IPS-NIHi7 (cell line): ENCODE results near the gene TMEM139.
"Not testable (repeated sequence)": the region's sequence is repeated elsewhere in the genome, so short reads cannot be mapped to it uniquely, and the experiment has no call there.

Source experiments
- DNase-seq: peaks from one replicate; pipeline ENCODE4 v3.0.0; 2012; ENCODE audit warnings: mixed read lengths; ENCODE audit errors: extremely low spot score

TMEM139 gene

DNA sequence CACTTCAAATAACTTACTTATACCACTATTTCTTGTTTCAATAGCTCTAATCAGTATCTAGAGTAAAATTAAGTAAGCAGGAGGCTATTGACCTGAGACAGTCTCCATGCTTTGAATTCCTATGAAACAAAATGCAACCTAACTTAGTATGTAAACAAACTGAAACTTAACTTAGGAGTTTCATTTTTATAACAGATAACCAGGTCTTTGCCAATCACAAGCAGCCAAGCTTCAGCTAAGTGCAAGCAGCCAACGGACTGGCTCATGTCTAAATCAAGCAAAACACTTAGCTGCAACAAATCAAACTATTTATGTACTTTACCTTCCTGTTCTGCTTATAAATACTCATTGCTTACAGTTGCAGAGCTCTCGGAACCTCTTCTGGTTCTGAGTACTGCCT lies 25.9 kb upstream of the TMEM139 start:
- no peak for DNase-seq

DNA sequence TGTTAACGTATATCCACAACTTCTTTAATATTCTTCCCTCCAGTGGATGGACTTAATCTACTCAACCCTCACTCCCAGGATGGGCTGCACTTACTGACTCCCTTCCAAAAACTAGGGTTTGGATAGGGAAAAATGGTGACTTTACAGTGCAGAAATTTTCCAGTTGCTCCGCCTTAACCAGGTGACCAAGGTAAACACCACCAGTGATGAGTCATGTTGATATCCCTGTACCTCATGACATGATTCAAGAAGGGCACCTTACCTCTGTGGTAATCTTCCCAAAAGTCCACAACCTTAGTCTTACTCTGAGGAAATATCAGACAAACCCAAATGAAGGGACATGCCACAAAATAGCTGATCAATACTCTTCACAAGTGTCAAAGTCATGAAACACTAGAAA lies 25.0 kb upstream of the TMEM139 start:
- no peak for DNase-seq

DNA sequence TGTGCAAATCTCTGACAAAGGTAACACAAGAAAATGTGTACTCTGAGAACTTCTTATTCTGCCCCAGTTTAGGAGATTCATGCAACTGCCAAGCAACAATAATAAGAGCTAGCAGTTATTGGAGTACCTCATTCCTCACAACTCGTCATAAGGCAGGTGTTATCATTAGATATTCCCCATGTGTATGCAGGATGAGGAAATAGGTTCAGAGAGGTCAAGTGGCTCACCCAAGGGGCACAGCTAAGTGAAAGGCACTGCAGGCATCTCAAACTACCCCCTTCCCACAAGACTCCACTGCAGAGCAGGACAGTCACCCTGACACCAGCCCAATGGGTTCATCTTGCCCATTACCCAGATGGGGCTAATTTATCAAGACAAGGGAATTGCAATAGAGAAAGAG lies 22.9 kb upstream of the TMEM139 start:
- no peak for DNase-seq

DNA sequence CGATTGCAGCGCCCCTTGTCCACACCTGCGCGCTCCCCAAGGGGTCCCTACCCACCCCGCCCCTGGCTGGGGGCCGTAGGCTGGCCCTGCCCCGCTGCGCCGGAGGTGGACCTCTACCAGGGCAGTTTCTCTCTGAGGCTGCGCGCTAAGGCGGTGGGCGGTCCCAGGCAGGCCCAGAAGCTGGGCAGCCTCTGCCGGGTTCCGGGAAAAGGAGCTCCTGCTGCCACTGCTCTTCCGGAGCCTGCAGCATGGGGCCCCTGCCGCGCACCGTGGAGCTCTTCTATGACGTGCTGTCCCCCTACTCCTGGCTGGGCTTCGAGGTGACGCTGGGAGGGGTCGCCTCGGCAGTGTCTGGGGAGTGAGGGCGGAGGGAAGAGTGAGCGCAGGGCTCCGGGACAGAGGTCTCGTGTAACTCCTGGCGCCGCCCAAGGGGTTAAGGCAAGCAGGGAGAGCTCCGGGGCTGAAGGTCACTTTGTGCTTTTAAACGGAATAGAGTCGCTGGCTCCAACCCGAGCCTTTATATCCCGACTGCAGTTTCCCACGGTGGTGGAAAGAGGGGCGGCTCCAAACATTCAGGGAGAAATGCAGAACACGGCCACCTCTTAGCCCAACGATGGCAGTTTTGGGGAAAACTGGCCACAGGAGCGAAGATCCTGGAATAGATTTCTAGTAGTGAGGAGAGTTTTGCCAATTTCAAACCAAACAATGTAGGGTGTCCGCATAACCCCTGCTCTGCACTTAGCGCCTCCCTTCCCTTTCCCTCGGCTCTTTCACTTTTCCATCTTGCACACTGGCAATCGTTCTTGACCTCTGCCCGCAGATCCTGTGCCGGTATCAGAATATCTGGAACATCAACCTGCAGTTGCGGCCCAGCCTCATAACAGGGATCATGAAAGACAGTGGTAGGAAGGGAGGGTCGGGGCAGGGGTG lies 21.2 kb upstream of the TMEM139 start, which contains the start of gene GSTK1:
Gene GSTK1, plus strand, starts transcription at position 176 of the 930 bp plus-strand sequence. Its CDS starts 73 bp downstream, at position 249.
- DNase-seq, result peak; percentile 91

DNA sequence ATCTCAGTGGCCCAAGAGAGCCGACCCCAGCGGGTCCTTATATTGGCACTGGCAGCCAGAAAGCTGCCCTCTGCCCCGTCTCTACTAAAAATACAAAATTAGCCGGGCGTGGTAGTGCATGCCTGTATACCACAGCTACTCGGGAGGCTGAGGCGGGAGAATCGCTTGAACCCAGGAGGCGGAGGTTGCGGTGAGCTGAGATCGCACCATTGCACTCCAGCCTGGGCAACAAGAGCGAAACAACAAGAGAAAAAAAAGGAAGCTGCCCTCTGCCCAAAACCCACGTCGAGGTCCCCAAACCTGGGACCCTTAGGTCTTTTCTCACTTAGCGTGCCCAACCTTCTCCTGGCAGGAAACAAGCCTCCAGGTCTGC lies 20.6 kb upstream of the TMEM139 start:
- not testable (repeated sequence) for DNase-seq

DNA sequence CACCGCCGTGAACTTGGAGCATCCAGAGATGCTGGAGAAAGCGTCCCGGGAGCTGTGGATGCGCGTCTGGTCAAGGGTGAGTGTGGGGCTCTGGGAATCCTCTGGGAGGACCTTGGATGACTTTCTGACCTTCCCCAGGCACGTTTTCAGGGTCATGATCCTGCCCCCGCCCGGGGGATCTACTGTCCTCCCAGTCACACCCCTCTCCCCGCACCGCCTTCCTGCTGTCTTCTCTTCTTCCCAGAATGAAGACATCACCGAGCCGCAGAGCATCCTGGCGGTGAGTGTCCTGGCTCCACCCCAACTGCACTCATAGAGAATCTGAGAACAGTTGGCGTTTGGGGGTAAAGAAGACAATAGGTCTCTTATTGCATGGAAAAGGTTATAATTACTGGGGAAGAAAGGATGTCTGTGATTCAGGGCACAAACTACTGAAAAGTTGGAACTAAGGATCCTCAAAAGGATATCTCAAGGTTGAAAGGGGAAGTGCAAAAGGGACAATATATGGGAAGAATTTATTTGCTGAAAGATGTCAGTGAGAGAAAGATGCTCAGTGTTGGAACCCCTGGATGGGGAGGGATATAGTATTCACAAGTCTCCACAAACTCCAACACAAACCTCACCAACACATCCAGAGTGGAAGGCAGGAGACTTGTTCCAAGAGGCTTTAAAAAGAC lies 19.6 kb upstream of the TMEM139 start:
- no peak for DNase-seq

DNA sequence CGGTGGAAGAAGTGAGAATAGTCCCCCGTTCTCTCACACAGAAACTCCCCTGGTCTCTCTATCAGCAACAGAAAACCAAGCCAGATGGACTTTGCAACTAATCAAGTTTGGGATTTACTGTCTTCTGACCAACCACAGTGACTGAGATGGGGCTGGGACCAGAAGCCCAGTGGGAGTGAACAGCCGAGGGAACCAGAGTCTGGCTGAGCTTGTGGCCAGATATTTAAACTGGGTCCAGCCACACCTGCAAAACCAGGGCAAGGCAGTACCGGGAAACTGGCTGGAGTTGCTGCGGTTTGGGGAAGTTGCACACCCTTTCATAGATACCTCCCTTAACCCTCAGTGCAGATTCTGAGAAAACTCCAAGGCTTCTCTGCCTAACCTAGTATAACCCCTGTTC lies 15.5 kb upstream of the TMEM139 start:
- no peak for DNase-seq

DNA sequence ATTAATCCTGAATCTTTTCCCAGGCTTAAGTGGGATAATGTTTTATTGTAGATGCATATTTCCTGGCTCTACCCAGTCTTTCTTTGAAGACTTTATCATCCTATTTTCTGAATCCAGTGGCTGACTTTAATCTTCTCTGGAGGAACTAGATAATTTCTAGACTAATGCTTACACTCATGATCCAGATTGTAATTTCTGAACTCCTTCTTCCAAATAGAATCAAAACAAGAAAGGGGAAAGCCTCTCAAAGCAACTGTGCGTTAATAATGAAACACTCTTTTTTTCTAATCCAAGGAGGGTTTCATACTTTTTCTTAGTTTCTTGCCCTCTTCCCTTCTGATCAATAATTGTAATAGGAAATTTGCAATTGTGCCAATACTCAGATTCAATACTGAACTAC lies 13.5 kb upstream of the TMEM139 start:
- DNase-seq, result no peak

DNA sequence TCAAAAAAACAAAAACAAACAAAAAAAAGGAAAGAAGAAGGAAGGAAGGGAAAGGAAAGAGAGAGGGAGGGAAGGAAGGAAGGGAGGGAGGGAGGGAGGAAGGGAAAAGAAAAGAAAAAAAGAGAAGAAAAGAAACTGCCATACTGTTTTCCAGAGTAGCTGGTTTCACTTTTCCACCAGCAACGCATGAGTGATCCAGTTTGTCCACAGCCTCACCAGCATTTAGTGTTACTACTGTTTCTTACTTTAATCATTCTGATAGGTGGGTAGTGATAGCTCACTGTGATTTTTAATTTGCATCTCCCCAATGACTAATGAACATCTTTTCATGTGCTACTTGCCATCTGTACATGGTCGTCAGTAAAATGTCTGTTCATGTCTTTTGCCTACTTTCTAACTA lies 11.9 kb upstream of the TMEM139 start:
- DNase-seq, result no peak

DNA sequence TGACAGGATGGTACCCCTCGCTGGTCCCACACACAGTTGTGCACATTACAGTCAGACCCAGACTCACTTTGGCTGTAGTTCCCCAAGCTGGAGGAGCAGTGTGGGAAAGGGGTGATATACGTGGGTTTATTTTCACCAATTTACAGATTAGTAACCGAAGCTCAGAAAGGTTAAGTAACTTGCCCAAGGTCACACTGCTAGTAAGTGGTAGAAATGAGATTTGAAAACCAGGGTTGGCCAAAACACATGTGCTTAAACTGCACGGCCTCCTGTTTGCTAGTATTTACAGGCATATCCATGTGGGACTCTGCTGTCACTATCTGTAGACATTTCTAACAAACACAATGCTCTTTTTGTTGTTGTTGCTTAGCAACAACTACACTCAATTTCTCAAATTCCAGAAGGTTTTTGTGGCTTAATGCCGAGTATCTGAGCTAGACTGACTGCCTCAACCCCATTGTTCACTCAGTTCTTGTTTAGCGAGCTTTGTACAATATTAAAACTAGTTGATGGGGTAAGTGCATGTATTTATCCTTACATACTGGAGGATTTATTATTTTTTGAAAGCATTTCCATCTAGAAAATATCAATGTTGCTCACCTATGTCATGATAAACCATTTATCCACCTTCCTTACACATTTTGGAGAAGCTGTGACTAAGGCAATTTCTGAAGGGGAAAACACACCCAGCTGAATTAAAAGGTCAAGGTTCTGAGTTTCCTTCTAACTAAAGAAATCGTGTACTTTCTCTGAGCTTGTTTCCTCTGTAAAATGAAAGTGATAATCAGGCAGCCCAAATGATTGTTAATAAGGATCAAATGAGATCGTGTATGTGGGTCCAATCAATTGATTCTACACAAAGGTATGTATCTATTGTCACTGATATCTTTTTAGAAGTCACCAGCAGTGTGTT lies 5.3 kb upstream of the TMEM139 start:
- DNase-seq, result no peak

DNA sequence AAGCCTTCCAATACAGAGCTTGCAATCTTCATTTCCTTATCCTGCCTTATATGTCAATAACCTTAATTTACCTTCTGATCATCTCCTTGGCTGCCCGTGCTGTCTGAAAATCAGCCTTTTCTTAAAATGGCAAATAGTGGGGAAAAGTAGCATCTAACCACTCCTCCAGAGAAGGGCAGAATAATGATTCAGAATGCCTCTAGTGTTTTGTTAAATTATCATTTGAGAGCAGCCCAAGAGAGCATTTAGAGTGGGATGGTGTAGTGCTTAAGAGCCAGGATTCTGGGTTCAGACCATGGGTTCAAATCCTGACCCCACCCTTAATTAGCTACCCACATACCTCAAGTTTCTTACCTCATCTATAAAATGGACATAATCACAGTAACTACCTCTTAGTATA lies 4.6 kb upstream of the TMEM139 start:
- no peak for DNase-seq

DNA sequence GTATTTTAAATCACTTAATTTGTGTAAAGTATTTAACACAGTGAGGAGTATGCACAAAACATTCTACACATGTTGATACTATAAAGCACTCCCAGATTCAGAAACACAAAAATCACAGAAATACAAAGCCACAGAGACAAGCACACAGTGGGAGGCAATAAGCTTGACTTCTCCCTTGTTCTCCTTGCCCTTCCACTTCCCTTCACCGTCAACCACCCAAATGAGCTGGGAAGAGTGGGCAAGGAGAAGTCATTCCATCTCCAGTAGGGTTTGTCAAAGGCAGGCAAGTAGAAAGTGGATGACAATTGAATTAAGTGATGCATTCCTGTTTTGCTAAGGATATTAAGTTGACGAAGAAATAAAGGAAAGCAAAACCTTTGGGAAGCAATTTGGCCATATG lies 4.2 kb upstream of the TMEM139 start:
- no peak for DNase-seq

DNA sequence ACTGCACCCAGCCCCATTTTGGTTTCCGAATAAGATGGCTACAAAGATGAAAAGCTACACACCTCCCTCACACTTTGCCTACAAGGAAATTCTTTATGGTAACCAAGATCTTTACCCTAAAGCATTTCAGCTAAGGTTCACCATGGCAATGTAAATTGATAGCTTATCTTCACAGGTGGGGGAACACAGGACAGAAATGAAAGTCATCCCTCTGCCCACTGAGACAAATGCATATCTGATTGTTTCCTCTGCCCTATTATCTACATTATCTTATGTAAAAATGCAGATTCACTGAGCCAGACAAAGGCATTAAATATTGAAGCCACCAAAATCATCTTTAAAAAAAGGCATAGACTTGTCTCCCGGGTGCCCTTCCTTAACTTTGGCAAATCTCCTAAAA lies 3.2 kb upstream of the TMEM139 start:
- DNase-seq, result no peak

DNA sequence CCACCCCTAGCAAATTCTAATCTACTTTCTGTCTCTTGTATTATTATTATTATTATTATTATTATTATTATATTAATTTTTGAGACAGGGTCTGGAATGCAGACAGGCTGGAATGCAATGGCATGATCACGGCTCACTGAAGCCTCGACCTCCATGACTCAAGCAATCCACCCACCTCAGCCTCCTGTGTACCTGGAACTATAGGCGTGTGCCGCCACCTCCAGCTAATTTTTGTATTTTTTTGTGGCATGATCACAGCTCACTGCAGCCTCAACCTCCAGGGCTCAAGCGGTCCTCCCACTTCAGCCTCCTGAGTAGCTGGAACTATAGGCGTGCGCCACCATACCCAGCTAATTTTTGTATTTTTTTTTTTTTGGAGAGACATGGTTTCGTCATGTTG lies 2.6 kb upstream of the TMEM139 start:
- DNase-seq, result no peak

DNA sequence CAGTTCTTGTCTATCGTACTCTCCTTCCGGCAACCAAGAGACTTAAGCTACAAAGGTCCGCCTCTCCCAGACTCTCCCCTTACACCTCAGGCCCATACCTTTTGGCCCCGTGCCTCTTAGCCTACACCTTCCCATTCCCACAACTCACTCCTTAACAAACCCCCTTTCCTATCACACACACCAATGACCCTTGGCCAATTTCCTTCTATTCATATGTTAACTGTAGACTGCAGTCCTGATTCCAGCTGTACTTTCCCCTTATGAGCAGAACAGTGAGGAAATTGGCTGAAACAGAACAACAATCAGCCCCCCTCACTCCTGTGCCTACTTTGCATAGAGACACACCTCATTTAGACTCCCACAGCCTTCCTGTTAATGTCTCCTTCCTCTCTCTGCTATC lies 1.4 kb upstream of the TMEM139 start:
- peak; percentile 23 for DNase-seq

DNA sequence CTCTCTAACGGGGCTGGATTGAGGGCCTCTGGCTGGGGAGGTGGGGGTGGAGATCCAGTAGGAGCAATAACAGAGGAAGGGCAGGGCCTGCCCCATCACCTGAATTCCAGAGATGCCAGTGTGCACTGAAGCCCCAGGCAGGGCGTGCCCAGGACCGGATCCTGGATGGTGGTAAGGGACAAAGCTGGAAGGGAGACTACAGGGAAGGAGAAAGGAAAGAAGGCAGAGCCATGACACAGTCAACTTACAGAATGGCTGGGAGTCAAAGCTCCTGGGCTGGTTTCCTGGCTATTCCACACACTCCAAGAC lies 666 bp downstream of the TMEM139 start:
- no peak for DNase-seq

DNA sequence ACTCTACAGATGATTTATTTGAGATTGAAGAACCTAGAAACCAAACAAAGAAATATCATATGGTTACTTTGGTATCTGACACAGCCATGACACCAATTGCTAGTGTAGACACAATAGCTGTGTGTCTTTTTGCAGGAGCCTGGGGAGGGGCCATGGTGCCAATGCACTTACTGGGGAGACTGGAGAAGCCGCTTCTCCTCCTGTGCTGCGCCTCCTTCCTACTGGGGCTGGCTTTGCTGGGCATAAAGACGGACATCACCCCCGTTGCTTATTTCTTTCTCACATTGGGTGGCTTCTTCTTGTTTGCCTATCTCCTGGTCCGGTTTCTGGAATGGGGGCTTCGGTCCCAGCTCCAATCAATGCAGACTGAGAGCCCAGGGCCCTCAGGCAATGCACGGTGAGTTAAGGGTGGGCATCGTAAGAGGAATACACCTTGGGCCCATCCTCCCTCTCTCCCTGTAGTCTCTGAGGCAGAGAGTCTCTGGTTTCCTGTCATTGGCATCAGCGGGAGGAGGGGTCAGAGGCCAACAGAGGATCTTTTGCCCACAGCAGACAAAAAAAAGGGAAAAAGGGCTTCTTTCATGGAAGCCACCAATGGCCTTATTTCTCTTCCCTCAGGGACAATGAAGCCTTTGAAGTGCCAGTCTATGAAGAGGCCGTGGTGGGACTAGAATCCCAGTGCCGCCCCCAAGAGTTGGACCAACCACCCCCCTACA lies 1.2 kb downstream of the TMEM139 start:
- no peak for DNase-seq

DNA sequence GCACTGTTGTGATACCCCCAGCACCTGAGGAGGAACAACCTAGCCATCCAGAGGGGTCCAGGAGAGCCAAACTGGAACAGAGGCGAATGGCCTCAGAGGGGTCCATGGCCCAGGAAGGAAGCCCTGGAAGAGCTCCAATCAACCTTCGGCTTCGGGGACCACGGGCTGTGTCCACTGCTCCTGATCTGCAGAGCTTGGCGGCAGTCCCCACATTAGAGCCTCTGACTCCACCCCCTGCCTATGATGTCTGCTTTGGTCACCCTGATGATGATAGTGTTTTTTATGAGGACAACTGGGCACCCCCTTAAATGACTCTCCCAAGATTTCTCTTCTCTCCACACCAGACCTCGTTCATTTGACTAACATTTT lies 1.7 kb downstream of the TMEM139 start:
- no peak for DNase-seq

DNA sequence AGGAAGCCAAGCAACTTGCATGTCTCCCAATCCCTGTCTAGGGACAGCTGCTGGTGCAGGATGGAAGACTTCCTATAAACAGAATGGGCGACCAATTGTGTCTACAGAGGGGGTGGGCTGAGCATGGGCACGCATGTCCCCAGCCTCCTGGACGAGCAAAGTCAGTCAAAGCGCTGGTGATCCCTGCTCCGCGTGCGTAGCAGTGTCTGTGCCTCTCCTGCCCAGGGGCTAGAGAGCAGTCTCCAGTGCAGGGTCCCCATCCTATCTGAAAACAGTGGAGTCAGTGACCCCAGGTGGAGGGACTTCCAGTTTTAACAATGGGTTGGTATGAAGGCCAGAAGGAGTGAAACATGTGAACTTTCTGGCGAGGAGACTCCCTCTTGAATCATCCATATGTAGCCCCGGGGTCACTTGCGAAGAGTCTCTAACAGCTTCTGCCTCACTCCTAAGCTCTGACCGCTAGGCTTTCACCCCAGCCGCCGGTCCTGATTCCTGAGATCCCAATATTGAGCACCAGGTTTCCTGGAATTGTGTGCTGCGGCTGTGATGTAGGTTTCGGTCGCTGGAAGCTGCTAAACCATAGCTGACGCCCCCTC lies 2.7 kb downstream of the TMEM139 start:
- DNase-seq, result no peak

DNA sequence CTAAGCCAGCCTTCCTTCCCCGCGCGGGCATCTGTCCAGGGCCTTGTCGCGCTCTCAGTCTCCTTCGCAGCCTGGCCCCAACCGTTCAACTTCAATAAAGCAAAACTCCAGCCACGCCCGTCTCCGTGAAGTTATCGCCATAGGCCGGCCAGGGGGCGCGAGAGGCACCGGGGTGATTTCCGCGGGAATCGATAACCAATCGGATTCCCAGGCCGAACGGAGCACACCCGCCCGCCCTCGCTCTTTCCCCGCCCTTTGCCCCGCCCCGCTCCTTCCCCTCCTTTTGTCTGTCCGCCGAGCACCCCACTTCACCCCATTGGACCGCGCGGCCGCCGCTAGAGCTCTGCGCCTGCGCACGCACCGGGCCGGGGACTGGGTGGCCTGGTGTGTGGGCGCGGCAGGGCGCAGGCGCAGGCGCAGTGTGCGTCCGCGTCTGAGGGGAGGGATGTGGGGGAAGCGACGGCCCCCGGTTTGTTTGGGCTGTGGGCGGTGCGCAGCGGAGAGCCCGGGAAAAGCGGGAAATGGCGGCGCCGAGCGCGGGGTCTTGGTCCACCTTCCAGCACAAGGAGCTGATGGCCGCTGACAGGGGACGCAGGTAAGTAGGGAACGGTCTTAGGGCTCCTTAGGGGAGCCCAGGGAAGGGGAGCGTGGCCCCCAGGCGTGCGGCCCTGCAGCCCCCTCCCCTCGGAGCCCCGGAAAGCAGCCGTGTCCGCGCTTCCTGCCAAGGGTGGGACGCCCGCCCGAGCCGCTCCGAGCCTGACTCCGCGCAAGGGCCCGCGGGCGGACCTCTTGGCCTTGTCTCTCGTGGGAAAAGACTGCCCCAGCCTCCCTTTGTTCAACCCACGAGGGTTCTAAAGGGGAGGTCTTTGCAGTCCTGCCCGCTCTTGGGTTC lies 3.4 kb downstream of the TMEM139 start, which contains the start of gene CASP2:
Gene CASP2, plus strand, starts transcription at position 417 of the 892 bp plus-strand sequence. Its CDS starts 105 bp downstream, at position 522.
- DNase-seq, result peak; percentile 100
